Stimulated activated CD8-positive, alpha-beta memory T cell treated with anti-CD3 and anti-CD28 coated beads, Interleukin-4, amount 100 ng/mL, for 48 hours (primary cell): ENCODE results near the gene ERC2.

Experiments used
- DNase-seq: peaks from one replicate; pipeline ENCODE4 v3.0.0-alpha.2; 2020

ERC2 gene

GRCh38 chr3:55559500-55560423 is 908.5 kb downstream of the ERC2 start:
- DNase-seq: no peak

GRCh38 chr3:55558316-55558715 is 910.0 kb downstream of the ERC2 start:
- DNase-seq: no peak

DNA sequence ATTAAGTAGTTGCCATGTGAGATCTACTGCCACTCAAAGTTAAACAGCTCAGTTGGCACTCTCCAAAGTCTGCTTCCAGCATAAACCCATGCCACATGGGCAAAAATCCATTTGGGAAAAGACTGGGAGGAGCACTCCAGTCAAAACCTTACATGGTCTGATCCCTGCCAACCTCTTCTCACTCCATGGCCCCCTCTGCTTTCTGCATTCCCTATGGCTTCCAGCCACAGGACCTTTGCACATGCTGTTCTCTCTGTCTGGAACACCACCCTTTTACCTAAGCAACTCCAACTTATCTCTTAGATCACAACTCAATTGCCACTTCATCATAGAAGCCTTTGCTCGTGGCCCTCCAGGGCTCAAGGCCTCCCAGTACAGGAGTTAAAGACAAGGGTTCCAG is 910.7 kb downstream of the ERC2 start:
- DNase-seq: no peak

DNA sequence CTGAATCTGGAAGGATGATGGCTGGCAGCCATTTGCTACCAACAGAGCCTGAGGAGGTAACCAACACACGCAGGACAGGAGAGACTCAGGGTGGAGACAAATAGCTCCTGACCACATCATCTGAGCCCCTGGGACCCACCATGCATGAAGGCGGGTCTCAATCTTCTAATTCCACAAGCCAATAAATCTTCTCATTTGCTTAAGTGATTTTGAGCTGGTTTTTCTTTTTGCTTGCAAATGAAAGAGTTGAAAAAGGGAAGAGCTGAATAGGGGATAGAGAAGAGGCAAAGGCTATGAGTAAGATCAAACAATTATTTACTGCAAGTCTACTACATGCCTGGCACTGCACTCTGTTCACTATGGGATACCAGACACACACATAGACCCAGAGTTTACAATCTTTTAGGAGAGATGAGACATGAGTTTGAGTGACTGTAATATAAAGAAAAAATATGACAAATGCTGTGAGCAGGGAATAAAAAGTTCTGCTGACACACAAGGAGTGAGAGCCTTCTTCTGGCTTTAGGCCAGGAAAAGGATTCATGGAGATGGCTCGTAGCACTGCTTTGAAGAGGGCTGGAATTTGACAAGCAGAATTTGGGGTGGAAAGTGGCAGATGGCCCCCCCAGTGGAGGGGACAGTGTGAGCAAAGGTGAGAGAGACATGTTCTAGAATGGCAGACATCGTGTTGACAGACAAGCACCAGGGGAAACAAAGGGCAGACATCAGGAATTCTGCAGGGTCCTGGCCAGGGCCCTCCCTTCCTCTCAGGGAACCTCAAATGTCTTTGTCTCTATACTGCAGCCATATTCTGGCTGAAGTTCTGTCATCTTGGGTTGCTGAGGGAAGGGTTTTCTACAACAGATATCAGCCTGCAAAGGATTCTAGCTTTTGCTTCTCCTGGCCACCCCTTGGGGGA is 911.4 kb downstream of the ERC2 start:
- DNase-seq: no peak

DNA sequence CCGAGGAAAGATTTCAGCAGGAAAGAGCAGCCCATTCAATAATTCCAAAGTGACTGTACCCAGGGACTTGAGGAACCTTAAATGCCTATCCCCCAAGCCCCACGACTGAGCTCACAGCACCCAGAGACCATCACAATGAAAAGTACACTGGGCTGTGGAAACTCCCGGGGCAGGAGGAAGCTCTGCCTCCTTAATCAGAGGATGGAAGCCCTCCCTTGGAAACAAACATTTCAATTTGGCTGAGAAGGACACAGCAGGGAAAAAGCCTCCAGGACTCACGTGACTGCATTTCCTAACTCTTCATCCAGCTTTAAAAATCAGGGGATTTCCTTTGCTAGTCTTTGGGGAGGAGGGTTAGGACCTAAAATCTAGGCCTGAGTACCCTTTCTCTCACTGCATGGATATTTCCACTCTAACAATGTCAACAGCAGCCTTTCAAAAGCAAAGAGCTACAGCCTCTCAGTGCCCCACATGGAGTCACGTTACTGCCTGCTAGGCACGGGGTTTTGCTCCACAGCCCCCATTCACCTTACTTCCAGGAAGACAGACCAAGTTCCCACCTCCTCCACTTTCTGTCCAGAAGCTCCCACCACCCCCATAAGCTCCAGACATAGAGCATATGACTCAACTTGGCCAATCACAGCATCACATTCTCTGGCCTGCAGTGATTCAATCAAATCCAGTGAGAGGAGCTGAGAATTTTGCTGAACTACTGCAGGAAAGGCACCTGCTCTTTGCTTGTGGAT is 912.2 kb downstream of the ERC2 start:
- no peak for DNase-seq

- no peak for DNase-seq
Measured at GRCh38 chr3:55554634-55555425, 913.4 kb downstream of the ERC2 start.

DNA sequence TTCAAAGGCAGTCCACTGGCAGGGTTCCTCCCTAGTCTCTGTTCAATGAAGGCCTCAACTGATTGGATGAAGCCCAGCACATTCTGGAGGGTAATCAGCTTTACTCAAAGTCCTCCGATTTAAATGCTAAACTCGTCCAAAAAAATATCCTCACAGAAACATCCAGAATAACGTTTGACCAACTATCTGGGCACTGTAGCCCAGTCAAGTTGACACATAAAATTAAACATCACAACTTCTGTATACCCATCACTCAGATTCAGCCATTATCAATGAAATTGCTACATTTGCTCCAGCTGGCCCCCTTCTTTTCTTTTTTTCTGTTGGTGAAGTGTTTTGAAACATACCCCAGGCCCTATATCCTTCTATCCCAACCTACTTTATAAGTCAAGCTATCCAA is 916.6 kb downstream of the ERC2 start:
- no peak for DNase-seq

GRCh38 chr3:55549177-55549576 is 919.1 kb downstream of the ERC2 start:
- no peak for DNase-seq

- DNase-seq: no peak
Measured at GRCh38 chr3:55546866-55547669, 921.2 kb downstream of the ERC2 start.

GRCh38 chr3:55545995-55546394 is 922.3 kb downstream of the ERC2 start:
- DNase-seq: no peak

DNA sequence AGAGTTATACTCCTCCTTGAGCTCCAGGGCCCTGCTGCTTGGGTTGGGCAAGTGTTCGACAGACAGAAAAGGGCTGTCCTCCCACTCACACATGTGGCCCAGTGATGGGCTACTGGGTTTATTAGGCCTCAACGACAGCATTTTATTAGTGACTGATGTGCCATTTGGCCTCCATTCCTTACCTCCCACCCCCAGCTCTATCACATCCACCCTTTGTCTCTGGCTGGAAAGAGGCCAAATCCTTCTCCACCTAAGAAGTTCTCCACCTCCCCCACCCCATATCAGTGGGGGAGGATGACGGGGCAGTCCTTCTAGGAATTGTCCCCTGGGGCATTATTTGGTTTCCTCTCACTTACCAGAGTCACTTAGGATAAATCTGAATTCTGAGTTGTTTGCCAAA is 924.0 kb downstream of the ERC2 start:
- no peak for DNase-seq

DNA sequence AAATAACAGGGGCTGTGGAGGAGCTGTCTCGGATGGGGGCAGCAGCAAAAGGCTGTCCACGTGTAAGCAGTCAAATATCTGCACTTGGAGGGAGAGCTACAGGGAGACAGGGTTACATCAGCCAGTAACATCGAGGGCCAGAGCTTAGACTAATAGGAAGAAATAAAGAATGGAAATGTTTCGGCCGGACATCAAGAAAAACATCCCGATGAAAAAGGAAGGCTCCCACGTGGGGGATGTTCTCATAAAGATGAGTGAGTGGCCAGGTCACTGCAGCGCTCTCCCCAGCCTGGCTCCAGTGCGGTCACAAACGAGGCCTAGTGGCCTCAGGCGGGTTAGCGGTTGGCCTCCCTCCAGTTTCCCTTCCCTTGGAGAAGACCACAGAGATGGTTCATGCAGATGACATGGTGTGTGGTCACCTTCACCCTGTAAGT is 925.1 kb downstream of the ERC2 start:
- DNase-seq: no peak

GRCh38 chr3:55541456-55541855 is 926.8 kb downstream of the ERC2 start:
- DNase-seq: no peak

GRCh38 chr3:55541016-55541415 is 927.3 kb downstream of the ERC2 start:
- no peak for DNase-seq

DNA sequence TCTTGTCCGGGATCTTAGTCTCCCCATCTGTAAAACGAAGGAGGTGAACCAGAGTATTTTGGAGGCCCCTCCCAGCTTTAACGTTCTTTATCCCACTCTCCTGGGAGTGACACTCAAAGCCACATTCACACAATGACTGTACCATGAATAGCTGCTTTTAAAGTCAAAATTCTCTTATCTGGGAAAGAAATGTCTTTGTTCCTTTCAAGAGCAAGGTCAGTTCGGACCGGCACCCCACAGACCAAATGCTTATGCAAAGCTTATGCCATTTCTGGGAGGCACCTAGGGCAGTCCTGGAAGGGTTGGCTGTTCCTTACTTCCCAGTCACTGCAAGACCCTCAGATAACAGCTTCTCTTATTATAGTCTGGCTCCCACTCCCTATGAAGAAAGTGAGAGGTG is 927.7 kb downstream of the ERC2 start:
- DNase-seq: no peak

DNA sequence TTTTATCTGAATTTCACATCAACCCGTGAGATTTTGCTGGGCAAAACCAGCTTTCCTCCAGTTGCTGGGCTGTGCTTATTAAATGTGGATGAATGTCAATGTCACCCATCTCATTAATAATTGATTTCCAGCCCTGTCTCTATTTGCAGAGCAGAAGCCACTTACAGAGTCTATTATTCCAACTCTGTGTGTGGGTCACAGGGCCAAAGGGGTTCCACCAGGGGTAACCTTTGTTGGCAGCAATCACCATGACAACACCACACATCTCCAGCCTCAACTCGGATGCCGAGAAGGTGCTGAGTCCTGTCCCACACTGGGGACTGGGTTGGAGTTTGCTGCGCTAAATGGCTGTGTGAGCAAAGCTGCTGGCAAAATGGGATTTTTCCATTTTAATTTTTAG is 930.1 kb downstream of the ERC2 start:
- DNase-seq: no peak

GRCh38 chr3:55537563-55537962 is 930.7 kb downstream of the ERC2 start:
- no peak for DNase-seq

- no peak for DNase-seq
Measured at GRCh38 chr3:55537129-55537528, 931.1 kb downstream of the ERC2 start.

- DNase-seq: no peak
Measured at GRCh38 chr3:55534876-55535275, 933.4 kb downstream of the ERC2 start.

DNA sequence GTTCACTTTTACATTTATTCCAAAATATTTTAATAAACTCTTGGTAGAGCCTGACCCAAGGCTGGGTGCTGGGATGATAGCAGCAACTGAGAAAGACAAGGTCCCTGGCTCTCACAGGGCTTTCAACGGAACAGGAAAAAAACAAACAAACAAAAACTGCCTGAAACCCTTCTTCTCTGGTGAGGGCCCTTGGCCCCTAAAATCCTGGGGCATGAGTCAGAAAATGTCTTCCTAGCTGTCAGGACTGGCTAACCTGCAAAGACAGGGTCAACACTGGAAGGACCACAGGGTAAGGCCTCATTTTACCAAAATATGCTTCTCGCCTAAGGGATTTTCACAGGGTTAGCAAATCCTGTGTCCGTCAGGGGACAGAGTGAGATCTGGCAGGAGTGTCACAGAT is 935.5 kb downstream of the ERC2 start:
- no peak for DNase-seq

DNA sequence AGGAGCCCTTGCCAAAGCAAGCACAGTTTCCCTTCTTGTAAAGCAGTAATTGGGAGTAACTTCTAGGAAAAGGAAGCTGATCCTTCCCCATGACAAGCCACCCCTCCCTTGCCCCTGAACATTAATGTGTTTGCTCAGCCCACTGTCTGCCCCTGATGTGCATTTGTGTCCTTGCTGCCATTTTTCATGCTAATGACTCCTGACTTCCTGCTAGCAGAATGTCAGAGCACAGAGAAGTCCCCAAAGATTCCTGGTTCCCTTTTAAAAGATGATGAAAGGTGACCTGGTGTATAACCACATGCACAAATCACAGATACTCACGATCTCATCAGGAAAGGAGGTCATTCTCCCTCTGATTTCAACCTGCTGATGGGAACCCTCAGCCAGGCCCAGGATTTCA is 936.9 kb downstream of the ERC2 start:
- no peak for DNase-seq
